ENCODE results near the gene IL10RA.

IL10RA gene

GRCh38 chr11:118007563-118008270 lies 21.5 kb downstream of the IL10RA start:
- peak in 2 of 5 experiments; percentile 58 to 95 for DNase-seq

- DNase-seq = no peak
These were observed 22.2 kb downstream of the IL10RA start for GRCh38 chr11:118008271-118008911.

DNA sequence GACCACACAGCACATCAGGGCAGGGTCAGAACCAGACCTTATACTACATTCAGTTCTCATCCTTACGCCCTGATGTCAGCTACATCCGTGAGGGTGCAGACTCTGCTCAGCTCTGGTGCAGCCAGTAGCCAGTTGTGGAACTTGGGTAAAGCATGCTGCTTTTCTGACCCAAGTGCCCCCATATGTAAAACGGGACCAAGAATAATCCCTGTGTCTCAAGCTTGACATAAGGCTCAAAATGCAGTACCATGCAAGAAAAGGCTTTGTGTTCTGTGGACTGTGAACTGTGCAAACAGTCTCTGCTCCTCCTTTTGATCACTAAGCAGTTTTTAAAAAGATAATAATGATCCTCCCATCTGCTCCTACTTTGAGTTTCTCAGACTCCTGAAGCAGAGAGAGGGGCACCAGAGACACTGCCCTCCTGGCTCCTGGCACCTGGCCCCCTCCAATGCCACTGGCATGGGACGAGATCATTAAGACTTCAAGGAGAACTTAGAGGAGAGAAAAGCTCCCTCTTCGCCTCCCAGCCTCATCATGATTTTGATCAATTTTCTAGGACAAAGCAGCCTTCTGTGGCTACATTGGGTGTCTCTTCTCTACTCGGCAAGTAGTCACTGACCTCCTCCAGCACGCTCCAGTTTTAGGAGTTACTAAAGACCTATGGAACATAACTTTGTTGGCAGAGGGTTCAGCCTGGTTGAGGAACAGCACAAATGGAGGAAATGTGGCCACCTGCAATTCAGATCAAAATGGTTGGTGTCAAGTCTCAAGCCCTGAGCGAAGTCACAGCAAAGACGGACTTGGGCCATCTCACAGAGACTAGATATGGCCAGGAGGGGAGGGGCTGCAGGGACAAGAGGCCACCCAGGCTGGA lies 23.9 kb downstream of the IL10RA start:
- no peak for DNase-seq

DNA sequence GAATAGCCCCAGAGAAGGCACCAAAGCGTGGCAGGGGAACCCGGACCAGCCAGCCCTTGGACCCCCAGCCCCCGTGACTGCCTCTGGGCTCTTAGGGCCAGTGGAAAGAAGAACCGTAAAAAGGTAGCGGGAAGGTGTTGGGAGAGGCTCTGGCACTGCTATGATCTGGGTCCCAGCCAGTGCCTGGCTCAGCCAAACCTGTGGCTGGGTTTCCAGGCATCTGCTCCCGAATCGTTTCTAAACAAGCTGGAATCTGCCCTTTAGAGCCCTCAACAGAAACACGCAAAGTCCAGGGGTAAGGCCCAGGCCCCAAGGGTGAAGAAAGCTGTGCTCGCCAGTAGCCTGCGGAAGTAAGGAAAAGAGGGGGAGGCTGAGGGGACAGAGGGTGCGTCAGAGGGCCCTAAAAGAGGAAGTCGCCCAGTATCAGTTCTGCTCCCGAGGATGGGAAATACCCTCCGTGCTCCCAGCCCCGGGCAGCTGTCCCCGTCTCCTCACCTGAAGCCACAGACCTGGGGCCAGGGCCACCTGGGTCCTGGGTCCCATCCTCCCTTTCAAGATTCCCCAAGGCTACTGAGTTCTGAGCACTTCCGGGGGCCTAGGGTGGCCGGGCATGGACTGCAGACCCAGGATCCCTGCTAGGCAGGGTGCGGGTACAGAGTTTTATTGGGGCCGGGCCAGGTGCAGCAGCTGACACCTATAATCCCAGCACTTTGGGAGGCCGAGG lies 24.7 kb downstream of the IL10RA start:
- no peak for DNase-seq

DNA sequence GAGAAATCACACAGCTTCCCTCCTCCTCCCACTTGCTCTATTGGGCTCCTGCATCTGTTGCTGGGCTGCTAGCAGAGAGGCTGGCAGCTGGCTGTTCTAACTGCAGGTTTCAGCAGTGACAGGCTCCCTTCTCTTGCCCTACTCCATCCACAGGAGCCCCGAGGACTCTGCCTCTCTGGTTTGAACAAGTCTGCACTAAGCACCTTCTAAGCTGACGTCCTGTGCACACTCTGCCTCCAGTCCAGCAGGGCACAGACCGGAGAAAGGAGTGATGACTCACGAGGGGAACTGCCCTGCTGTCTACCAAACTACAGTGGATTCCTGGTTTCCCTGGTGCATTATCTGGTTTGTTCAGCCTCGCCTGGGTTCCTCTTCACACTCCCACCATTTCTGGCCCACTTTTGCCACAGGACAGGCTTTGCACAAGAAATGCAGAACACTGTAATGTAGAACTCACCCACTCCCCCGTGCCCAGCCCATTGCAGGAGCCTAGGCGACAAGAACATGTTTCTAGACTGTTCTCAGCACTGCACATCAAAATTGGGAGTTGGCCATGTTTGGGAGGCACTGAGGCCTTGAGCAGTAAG lies 26.0 kb downstream of the IL10RA start:
- peak in 1 of 5 experiments; percentile 68 for DNase-seq

DNA sequence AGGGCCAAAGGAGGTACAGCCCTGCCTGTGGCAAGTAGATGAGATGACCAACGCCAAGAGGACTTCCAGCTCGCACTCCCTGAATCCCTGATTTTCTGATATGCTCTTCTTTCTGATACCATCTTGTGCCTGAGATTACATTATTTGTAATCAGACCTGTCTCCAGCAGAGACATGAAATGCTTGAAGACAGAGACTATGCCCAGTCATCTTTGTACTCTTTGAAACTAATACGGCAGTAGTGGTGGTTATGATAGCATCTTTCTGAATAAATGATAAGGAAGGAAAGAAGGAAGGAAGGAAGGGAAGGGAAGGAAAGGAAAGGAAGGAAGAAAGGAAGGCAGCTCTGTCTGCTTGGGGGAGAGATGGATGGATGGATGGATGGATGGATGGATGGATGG lies 27.8 kb downstream of the IL10RA start:
- DNase-seq = peak in 1 of 5 experiments; percentile 83

- peak in 2 of 5 experiments; percentile 45 to 82 for DNase-seq
These were observed 29.2 kb downstream of the IL10RA start for GRCh38 chr11:118015385-118015841.

GRCh38 chr11:118016104-118016503 lies 29.9 kb downstream of the IL10RA start:
- peak in 1 of 5 experiments; percentile 85 for DNase-seq

DNA sequence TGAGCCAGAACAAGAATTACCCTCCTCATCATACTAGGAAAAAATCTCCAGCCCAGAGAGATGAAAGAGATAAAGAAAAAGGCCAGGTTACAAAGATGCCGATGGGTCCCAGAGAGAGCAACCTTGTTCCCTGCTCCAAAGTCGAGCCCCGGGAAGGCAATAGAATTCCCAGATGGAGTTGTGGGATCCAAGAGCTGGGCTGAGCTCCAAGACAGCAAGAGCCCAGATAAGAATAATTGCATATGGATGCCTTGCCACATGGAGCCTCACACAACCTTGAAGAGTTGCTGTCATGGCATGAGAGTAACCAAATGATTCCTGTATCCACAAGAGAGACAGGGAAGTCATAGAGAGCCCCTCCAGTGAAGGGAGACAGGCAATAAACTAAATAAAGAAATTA lies 30.9 kb downstream of the IL10RA start:
- no peak for DNase-seq

- no peak for DNase-seq
These were observed 31.6 kb downstream of the IL10RA start for GRCh38 chr11:118017631-118018315.

DNA sequence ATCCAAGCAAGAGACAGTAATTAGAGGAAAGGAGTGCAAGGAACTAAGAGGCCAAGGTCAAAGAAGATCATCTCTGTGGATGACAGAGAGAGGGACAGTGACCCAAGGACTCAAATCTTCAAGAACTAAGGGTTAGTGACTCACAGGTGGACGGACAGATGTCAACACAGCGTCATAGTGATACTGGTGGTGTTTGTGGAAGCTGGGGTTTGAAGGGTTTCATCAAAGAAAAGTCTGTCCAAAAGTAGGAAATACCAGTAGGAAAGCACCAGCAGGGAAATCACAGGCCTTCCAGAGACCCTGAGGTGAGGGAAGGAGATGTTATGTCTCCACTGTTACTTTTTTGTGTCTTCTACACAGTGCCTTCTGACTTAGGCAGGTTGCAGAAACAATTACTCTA lies 32.2 kb downstream of the IL10RA start:
- DNase-seq = no peak

DNA sequence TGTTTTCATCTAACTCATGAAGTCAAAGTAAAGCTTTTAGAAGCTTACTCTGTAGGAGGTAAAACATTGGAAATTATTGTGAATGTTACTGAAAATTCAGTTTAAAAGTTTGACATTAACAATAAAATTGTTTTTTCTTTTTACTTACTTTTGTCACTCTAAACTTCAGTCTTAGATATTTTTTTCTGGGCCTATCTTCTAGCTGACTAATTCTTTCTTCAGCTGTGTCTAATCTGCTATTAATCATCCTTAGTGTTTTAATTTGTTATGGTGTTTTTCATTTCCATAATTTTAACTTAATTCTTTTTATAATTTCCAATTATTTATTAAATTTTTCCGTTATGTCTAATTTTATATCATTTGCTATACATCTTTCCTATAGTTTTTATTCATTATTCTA lies 35.0 kb downstream of the IL10RA start:
- no peak for DNase-seq

DNA sequence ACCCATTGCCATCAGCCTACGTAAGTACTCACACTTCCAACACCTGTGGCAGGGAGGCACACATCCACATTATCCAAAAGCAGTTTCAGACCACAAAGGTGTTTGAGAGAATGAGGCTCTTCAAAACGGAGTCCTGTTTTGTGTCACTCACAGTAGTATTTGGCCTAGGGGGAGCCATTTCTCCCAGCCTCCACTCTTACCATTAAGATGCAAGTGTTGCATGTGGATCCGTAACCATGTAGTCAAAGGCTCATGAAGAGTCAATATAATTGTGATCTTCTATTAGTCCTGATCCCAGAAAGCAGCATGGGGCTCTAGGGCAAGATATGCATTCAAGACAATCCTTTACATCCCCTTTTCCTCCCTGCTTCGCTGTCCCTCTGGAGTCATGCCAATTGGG lies 41.5 kb downstream of the IL10RA start:
- no peak for DNase-seq

- DNase-seq = no peak
These were observed 42.4 kb downstream of the IL10RA start for GRCh38 chr11:118028626-118029025.

DNA sequence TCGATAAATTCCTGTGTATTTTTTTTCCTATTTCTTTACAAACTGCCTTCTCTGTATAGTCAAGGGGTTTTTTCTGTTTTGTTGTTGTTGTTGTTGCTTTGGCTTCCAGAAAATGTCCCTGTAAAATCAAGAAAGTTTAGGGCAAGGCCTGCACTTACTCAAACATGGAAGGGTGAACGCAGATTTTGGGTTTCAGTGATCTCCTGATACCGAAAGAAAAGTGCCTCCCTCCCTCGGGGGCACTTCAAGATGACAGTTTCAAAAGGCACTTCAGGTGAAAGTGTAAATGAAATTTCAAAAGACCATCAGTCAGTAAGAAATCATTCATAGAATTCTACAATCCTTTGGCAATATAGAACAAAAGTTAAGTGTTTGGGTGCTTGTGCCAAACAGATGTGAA lies 47.2 kb downstream of the IL10RA start:
- DNase-seq = peak in 1 of 5 experiments; percentile 83

DNA sequence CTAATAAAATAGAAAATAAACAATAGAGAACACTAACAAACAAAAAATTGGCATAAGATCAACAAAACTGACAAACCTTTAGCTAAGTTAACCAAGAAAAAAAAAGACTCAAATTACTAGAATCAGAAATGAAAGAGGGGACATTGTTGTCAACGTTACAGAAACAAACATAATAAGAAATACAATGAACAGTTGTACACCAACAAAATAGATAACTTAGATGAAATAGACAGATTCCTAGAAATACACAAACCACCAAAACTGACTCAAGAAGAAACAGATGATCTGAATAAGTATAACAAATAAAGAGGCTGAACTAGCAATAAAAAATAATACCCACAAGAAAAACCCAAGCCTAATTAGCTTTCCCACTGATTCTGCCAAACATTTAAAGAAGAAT lies 55.9 kb downstream of the IL10RA start:
- peak in 1 of 5 experiments; percentile 66 for DNase-seq

GRCh38 chr11:118042796-118043195 lies 56.6 kb downstream of the IL10RA start:
- DNase-seq = no peak

DNA sequence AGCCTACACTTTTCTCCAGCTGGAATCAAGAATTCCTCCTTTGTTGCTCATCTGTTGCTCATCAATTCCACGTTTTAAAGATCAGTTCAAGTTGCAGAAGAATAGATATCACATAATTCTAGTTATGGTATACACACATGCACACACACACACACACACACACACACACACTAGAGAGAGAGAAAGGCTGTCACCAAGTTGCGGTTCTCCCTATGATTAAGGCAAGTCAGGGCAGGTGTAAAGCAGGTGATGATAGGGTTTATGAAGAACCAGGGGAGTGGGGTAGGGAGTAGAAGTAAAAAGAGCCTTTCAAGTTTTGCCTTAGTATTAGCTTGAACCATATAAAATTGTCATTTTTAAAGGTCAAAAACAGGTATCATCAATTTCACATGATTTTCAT lies 59.0 kb downstream of the IL10RA start:
- peak in 1 of 5 experiments; percentile 86 for DNase-seq

- DNase-seq = peak in 3 of 5 experiments; percentile 46 to 97 (median 78)
These were observed 60.1 kb downstream of the IL10RA start for GRCh38 chr11:118046051-118046963.

GRCh38 chr11:118046964-118047700 lies 60.9 kb downstream of the IL10RA start:
- peak in 1 of 5 experiments; percentile 75 for DNase-seq
